ENCODE results near the gene ARFIP2. TPM values are rescaled to one million over a fixed set of nuclear protein-coding genes. Genes with fewer than 3 reads are reported as not detected.

Gene ARFIP2
- total and polyA plus RNA-seq, 2 donors (not counting 3 experiments of a cell fraction or from before 2014, with no cell fraction given), result 48.4 to 62.9 TPM

Other genes starting within 250 kb of the ARFIP2 start
- gene FHIP1B, start 246.7 kb downstream of the ARFIP2 start, total RNA-seq, result 21.3 and 23.0 TPM in 2 replicates
- 50.1 and 61.5 TPM in 2 replicates for gene FHIP1B, start 246.7 kb downstream of the ARFIP2 start, polyA plus RNA-seq
- not detected in 2 replicates for gene CNGA4, start 242.2 kb downstream of the ARFIP2 start, total RNA-seq
- gene CNGA4, start 242.2 kb downstream of the ARFIP2 start, polyA plus RNA-seq, result 0.11 TPM in 1 of 2 replicates, not detected in the other
- gene CCKBR, start 221.5 kb downstream of the ARFIP2 start, total RNA-seq, result not detected in 2 replicates
- not detected in 2 replicates for gene CCKBR, start 221.5 kb downstream of the ARFIP2 start, polyA plus RNA-seq
- 153 and 164 TPM in 2 replicates for gene CAVIN3, start 160.8 kb downstream of the ARFIP2 start, total RNA-seq
- 221 and 241 TPM in 2 replicates for gene CAVIN3, start 160.8 kb downstream of the ARFIP2 start, polyA plus RNA-seq
- gene SMPD1, start 90.9 kb downstream of the ARFIP2 start, total RNA-seq, result 51.9 and 58.9 TPM in 2 replicates
- 93.6 and 105 TPM in 2 replicates for gene SMPD1, start 90.9 kb downstream of the ARFIP2 start, polyA plus RNA-seq
- gene APBB1, start 62.2 kb downstream of the ARFIP2 start, total RNA-seq, result 44.3 and 48.0 TPM in 2 replicates
- 63.5 and 63.8 TPM in 2 replicates for gene APBB1, start 62.2 kb downstream of the ARFIP2 start, polyA plus RNA-seq
- gene HPX, start 40.3 kb downstream of the ARFIP2 start, total RNA-seq, result 1.3 and 2.1 TPM in 2 replicates
- gene HPX, start 40.3 kb downstream of the ARFIP2 start, polyA plus RNA-seq, result 1.5 and 1.6 TPM in 2 replicates
- gene TRIM3, start 7.4 kb downstream of the ARFIP2 start, total RNA-seq, result 25.6 and 29.2 TPM in 2 replicates
- 21.8 and 22.2 TPM in 2 replicates for gene TRIM3, start 7.4 kb downstream of the ARFIP2 start, polyA plus RNA-seq
- gene TIMM10B, start 170 bp upstream of the ARFIP2 start, total RNA-seq, result 29.2 and 31.3 TPM in 2 replicates
- 36.5 and 41.8 TPM in 2 replicates for gene TIMM10B, start 170 bp upstream of the ARFIP2 start, polyA plus RNA-seq
- 6.5 and 8.6 TPM in 2 replicates for gene DNHD1, start 15.9 kb upstream of the ARFIP2 start, total RNA-seq
- 3.7 and 4.4 TPM in 2 replicates for gene DNHD1, start 15.9 kb upstream of the ARFIP2 start, polyA plus RNA-seq
- gene RRP8, start 122.3 kb upstream of the ARFIP2 start, total RNA-seq, result 19.4 and 23.3 TPM in 2 replicates
- gene RRP8, start 122.3 kb upstream of the ARFIP2 start, polyA plus RNA-seq, result 6.4 and 7.2 TPM in 2 replicates
- gene ILK, start 122.4 kb upstream of the ARFIP2 start, total RNA-seq, result 221 and 233 TPM in 2 replicates
- gene ILK, start 122.4 kb upstream of the ARFIP2 start, polyA plus RNA-seq, result 296 and 299 TPM in 2 replicates
- gene TAF10, start 130.9 kb upstream of the ARFIP2 start, total RNA-seq, result 86.2 and 105 TPM in 2 replicates
- 149 and 208 TPM in 2 replicates for gene TAF10, start 130.9 kb upstream of the ARFIP2 start, polyA plus RNA-seq
- 101 and 124 TPM in 2 replicates for gene TPP1, start 138.1 kb upstream of the ARFIP2 start, total RNA-seq
- gene TPP1, start 138.1 kb upstream of the ARFIP2 start, polyA plus RNA-seq, result 219 and 224 TPM in 2 replicates
- 73.0 and 73.1 TPM in 2 replicates for gene DCHS1, start 174.5 kb upstream of the ARFIP2 start, total RNA-seq
- 56.2 and 64.2 TPM in 2 replicates for gene DCHS1, start 174.5 kb upstream of the ARFIP2 start, polyA plus RNA-seq
- gene MRPL17, start 202.0 kb upstream of the ARFIP2 start, total RNA-seq, result 86.8 and 87.2 TPM in 2 replicates
- 61.7 and 67.6 TPM in 2 replicates for gene MRPL17, start 202.0 kb upstream of the ARFIP2 start, polyA plus RNA-seq